GM15510 (cell line): ENCODE data around the gene WDR90.

Experiments
- POLR2A ChIP-seq: IDR thresholded peaks from 3 replicates; pipeline ENCODE4 v1.6.1; 2011; ENCODE audit warnings: borderline replicate concordance; ENCODE audit not compliant: insufficient read length; ENCODE audit errors: extremely low read depth

The WDR90 gene

GRCh38 chr16:708959-709358, 59.8 kb downstream of the WDR90 start:
- no peak for TF ChIP-seq POLR2A

- TF ChIP-seq POLR2A, result no peak
Observed at GRCh38 chr16:709566-710499, 60.7 kb downstream of the WDR90 start.

- no peak for TF ChIP-seq POLR2A
Observed at GRCh38 chr16:710500-711075, 61.4 kb downstream of the WDR90 start.

- TF ChIP-seq POLR2A, result no peak
Observed at GRCh38 chr16:711084-711483, 61.9 kb downstream of the WDR90 start.

GRCh38 chr16:711548-712320, 62.6 kb downstream of the WDR90 start:
- TF ChIP-seq POLR2A, result no peak

- no peak for TF ChIP-seq POLR2A
Observed at GRCh38 chr16:714079-714478, 64.9 kb downstream of the WDR90 start.

GRCh38 chr16:714558-715476, 65.7 kb downstream of the WDR90 start, which contains the start of gene METRN:
METRN (plus strand) TSS chr16:715118; CDS start chr16:715290, 172 bp downstream.
- TF ChIP-seq POLR2A, result peak; percentile 40

- no peak for TF ChIP-seq POLR2A
Observed at GRCh38 chr16:715477-716199, 66.5 kb downstream of the WDR90 start.

GRCh38 chr16:716200-716568, 67.0 kb downstream of the WDR90 start:
- TF ChIP-seq POLR2A, result no peak

GRCh38 chr16:716768-717325, 67.7 kb downstream of the WDR90 start:
- TF ChIP-seq POLR2A, result no peak
